B cell (primary cell): ENCODE data around the gene EIF2D.

Experiments
- EZH2 ChIP-seq: IDR thresholded peaks from 2 replicates; pipeline ENCODE4 v1.6.1; 2012; ENCODE audit warnings: borderline replicate concordance, low read depth, mild to moderate bottlenecking, moderate library complexity, low read length; ENCODE audit not compliant: insufficient read depth, poor library complexity, severe bottlenecking
- TF ChIP-seq, protein P1 (sequence below): fragments of 200-600 bp; IDR thresholded peaks from one replicate; pipeline ENCODE4 v1.8.0; 2022; ENCODE audit warnings: antibody characterized with exemption, mild to moderate bottlenecking

DNA sequence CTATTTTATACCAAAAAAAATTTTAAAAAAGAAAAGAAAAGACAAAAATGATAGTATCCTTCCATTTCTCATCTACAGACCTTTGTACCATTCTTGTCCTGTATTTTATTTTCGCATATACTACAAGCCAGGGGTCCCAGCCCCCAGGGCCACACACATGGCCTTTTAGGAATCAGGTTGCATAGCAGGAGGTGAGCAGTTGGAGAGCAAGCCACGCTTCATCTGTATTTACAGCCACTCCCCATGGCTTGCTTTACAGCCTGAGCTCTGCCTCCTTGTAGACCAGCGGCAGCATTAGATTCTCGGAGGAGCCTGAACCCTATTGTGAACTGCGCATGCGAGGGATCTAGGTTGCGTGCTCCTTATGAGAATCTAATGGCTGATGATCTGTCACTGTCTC lies 65.2 kb downstream of the EIF2D start:
- TF ChIP-seq, protein P1, sequence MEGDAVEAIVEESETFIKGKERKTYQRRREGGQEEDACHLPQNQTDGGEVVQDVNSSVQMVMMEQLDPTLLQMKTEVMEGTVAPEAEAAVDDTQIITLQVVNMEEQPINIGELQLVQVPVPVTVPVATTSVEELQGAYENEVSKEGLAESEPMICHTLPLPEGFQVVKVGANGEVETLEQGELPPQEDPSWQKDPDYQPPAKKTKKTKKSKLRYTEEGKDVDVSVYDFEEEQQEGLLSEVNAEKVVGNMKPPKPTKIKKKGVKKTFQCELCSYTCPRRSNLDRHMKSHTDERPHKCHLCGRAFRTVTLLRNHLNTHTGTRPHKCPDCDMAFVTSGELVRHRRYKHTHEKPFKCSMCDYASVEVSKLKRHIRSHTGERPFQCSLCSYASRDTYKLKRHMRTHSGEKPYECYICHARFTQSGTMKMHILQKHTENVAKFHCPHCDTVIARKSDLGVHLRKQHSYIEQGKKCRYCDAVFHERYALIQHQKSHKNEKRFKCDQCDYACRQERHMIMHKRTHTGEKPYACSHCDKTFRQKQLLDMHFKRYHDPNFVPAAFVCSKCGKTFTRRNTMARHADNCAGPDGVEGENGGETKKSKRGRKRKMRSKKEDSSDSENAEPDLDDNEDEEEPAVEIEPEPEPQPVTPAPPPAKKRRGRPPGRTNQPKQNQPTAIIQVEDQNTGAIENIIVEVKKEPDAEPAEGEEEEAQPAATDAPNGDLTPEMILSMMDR = no peak
- no peak for TF ChIP-seq EZH2
